Pancreas (tissue), 10 donors: ENCODE measurements around the gene C3orf80. TPM values are rescaled to one million over a fixed set of nuclear protein-coding genes. Genes with fewer than 3 reads are reported as not detected.

Experiments
- ATAC-seq, 4 donors: fragments of 200-7000 bp; cut with Tn5 transposase; one replicate each; pipeline versions ENCODE4 v1.8.0 to v1.9.1; 2020; ENCODE audit warnings: mild to moderate bottlenecking in 4 of 4, moderate library complexity in 4 of 4
- DNase-seq, 6 donors: peaks; one replicate each; pipeline ENCODE4 v3.0.0-alpha.2; 2020
- FAIRE-seq: peaks from 2 replicates; lab custom pipeline; 2012; peaks lifted over from hg19 to GRCh38; lab: Jason Lieb, UNC
- H3K27ac ChIP-seq, 4 donors: fragments of 200-600 bp; sonication (generic); 1 replicate in 3 of 4; 2 replicates in 1 of 4; pipeline versions ENCODE4 v1.5.0 to v1.8.0; 2020
- H3K27me3 ChIP-seq, 4 donors: fragments of 200-600 bp; one replicate each; pipeline ENCODE4 v1.8.0; 2021
- H3K36me3 ChIP-seq, 3 donors: fragments of 200-600 bp; sonication (generic) in 1 of 3; one replicate each; pipeline versions ENCODE4 v1.5.0 to v1.8.0; 2020 to 2021
- H3K4me1 ChIP-seq, 3 donors: fragments of 200-600 bp; one replicate each; pipeline ENCODE4 v1.8.0; 2021
- H3K4me3 ChIP-seq, 4 donors: fragments of 200-600 bp; sonication (generic) in 2 of 4; one replicate each; pipeline versions ENCODE4 v1.5.0 to v1.8.0; 2020 to 2021
- H3K9me3 ChIP-seq, 4 donors: fragments of 200-600 bp; one replicate each; pipeline ENCODE4 v1.8.0; 2021
- WGBS, 2 donors: extraction: QIAGEN DNeasy Blood & Tissue Kit; methylation state at CpG; one replicate each; pipeline ENCODE4 v1.1.7; 2013; 5-methylcytosine and 5-hydroxymethylcytosine counted together
- intact Hi-C, 3 donors: fragments of 100-400 bp; cut with DNase I; formaldehyde crosslinking; loops; one replicate each; pipeline versions ENCODE4 v1.11.1 to v1.14.2; 2022
- polyA plus RNA-seq, 2 donors: library from polyadenylated mRNA; stranded (reverse); fragments of 200-250 nt; gene quantifications; one replicate each; pipeline ENCODE4 v1.2.3, GENCODE V29; 2013
- total RNA-seq, 6 donors: library from RNA; stranded (reverse); fragmentation: NEBNext Ultra II Directional in 4 of 6; extraction: Animal tissue kit (Norgen Biotek cat#: 25700) in 4 of 6; gene quantifications; one replicate each; pipeline versions ENCODE4 v1.2.1 to v1.2.4, GENCODE V29; 2021 to 2023
- TF ChIP-seq, protein P1 (sequence below), 4 donors: fragments of 200-600 bp; sonication (generic) in 3 of 4; IDR thresholded peaks; one replicate each; pipeline versions ENCODE4 v1.5.0 to v1.8.0; 2021; ENCODE audit warnings: antibody characterized with exemption in 4 of 4
- donor health status: healthy with polysubstance abuse.
- donor health status: DM: no; HTN: no; CAD: no; lungs with moderate emphysema.
- donor health status: DM: no; HTN: no; CAD: no.
- donor health status: control.
- donor health status: control.
- donor health status: Bipolar disorder and iron deficiency.
- donor health status: DM: yes; HTN: yes; CAD: no.
- donor health status: DM: no; HTN: no; CAD: no.
- donor health status: DM: no; HTN: no; CAD: no.
- donor health status: DM: yes; HTN: yes; CAD: no.

The C3orf80 gene
- total and polyA plus RNA-seq, 8 donors: 0.09 to 2.0 (median 0.25) TPM

- intact Hi-C loops: no loop called here
- TF ChIP-seq, protein P1, sequence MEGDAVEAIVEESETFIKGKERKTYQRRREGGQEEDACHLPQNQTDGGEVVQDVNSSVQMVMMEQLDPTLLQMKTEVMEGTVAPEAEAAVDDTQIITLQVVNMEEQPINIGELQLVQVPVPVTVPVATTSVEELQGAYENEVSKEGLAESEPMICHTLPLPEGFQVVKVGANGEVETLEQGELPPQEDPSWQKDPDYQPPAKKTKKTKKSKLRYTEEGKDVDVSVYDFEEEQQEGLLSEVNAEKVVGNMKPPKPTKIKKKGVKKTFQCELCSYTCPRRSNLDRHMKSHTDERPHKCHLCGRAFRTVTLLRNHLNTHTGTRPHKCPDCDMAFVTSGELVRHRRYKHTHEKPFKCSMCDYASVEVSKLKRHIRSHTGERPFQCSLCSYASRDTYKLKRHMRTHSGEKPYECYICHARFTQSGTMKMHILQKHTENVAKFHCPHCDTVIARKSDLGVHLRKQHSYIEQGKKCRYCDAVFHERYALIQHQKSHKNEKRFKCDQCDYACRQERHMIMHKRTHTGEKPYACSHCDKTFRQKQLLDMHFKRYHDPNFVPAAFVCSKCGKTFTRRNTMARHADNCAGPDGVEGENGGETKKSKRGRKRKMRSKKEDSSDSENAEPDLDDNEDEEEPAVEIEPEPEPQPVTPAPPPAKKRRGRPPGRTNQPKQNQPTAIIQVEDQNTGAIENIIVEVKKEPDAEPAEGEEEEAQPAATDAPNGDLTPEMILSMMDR (IDR thresholded peaks at IDR 0.05): no peak
- DNase-seq (no peak), ATAC-seq (peak in 1 of 4 donors; percentile 15), FAIRE-seq (peak; percentile 85)
- Histone ChIP-seq H3K27me3 (no peaks in the 10 kb centered on the region), H3K4me3 (no peak overlapping the region), H3K27ac (no peak overlapping the region), H3K9me3 (no peaks in the 10 kb centered on the region), H3K4me1 (peaks cover 0 to 9% (median 0%) of the 10 kb centered on the region in 3 donors), H3K36me3 (no peaks in the 10 kb centered on the region)
- WGBS, 2 donors: 67 to 69% methylated on average over 11 of the region's 11 CpGs
Observed at GRCh38 chr3:160180581-160181216, 44.5 kb upstream of the C3orf80 start.

DNA sequence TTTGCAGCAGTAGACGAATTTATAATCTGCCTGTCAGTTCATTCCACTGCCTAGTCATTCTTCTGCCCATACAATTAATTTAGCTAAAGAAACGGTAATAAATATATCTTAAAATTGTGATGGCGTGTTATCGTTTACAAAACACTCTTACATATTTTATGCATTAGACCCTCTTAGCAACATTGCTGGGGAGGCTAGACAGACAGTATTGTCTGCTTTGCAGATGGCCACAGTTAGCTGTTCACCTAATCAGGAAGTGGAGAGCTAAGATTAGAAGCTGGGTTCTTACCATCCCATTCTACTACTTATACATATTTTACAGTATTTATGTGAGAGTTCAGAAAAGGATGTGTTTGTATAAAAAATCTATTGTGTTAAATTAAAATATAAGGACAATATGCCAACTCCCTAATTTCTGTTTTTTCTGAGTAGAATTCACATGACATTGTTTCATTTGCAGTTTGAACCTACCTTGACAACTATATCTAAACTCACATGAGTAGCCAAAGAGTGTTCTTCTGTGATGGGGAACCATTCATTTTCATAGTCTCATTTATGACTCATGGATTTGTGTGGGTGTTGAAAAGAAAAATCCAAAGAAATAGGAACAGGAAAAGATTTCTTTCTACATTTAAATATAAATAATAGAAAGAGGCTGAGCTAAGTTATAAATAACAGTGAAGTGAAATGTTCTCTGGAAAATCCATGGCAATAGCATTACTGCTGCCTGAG, 41.7 kb upstream of the C3orf80 start:
- intact Hi-C loops: no loop called here
- TF ChIP-seq, protein P1 (IDR thresholded peaks at IDR 0.05): no peak
- ATAC-seq: no peak
- 74 to 83% methylated on average over 4 of the region's 4 CpGs for WGBS, 2 donors
- no peak overlapping the region for H3K27ac ChIP-seq
- no peaks in the 10 kb centered on the region for H3K9me3 ChIP-seq
- no peak overlapping the region for H3K4me3 ChIP-seq
- H3K27me3 ChIP-seq: no peaks in the 10 kb centered on the region
- peaks cover 0 to 9% (median 0%) of the 10 kb centered on the region in 3 donors for H3K4me1 ChIP-seq
- no peaks in the 10 kb centered on the region for H3K36me3 ChIP-seq
- no peak for DNase-seq
- FAIRE-seq: no peak

DNA sequence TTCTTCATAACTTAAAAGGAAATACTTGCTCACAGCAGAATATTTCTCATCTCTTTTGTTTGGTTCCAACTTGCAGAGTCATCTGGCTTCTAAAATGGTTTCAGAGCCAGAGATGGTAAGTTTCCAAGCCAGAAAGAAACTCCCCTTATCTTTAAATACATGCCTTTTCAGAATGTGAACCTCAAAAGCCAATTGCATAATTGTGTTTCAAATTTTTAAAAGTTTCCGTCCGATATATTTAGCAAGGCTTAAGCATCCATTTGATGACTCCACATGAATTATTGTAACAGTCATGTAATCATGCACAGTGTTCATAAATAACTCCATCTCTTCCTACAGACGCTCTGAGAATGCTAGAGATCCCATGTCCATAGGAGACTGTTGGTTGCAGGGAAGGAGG, 40.6 kb upstream of the C3orf80 start:
- TF ChIP-seq, protein P1 (IDR thresholded peaks at IDR 0.05): no peak
- Histone ChIP-seq H3K4me1 (peaks cover 0 to 9% (median 0%) of the 10 kb centered on the region in 3 donors), H3K27ac (no peak overlapping the region), H3K9me3 (no peaks in the 10 kb centered on the region), H3K36me3 (no peaks in the 10 kb centered on the region), H3K27me3 (no peaks in the 10 kb centered on the region), H3K4me3 (no peak overlapping the region)
- intact Hi-C loops: no loop called here
- DNase-seq (no peak), FAIRE-seq (no peak), ATAC-seq (peak in 2 of 4 donors; percentile 6 to 17)
- WGBS, 2 donors: 81 to 85% methylated on average over 3 of the region's 3 CpGs

DNA sequence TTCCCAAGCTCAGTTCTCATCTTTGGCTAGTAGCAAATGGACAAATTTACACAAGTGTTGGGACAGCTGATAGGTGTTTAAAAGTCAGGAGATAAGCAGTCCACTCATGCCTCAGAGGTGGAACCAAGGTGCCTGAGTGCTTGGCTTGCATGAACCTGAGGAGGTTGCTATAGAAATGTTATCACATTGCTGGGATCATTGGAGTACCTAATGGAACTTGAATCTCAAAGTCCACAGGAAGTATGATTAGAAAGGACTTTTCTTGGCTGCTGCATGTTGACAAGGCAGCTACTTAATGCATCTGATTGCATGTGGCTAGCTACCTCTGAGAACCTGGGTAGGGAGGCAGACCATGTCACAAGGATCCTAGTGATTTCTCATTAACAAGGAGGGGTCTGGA, 39.5 kb upstream of the C3orf80 start:
- TF ChIP-seq, protein P1 (IDR thresholded peaks at IDR 0.05): no peak
- FAIRE-seq: no peak
- H3K36me3 ChIP-seq: no peaks in the 10 kb centered on the region
- no peak overlapping the region for H3K27ac ChIP-seq
- H3K9me3 ChIP-seq: no peaks in the 10 kb centered on the region
- H3K4me1 ChIP-seq: peaks cover 0 to 9% (median 0%) of the 10 kb centered on the region in 3 donors
- ATAC-seq: peak; percentile 89 to 98 (median 94)
- no peak overlapping the region for H3K4me3 ChIP-seq
- intact Hi-C loops: no loop called here
- H3K27me3 ChIP-seq: no peaks in the 10 kb centered on the region
- DNase-seq: peak in 3 of 6 donors; percentile 13 to 55 (median 22)

DNA sequence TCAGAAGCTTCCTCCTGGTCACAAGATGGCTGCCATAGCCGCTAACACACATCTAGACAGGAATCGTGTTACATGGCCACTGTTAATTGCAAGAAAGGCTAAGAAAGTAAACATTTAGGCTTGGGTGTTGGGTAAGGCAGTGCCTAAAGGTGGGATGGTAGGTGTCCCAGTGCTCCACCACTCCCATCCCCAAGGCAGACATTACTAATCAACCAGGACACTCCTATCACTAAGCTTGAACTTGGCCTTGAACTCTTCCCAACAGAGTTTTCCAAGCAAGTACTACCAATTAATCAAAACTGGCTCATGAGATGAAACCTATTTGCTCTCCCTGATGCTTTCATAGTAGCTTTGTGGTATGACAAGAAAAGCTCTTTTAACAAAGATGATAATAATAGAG, 37.9 kb upstream of the C3orf80 start:
- FAIRE-seq (no peak), DNase-seq (no peak), ATAC-seq (no peak)
- Histone ChIP-seq H3K36me3 (no peaks in the 10 kb centered on the region), H3K27me3 (no peaks in the 10 kb centered on the region), H3K9me3 (no peaks in the 10 kb centered on the region), H3K4me1 (peaks cover 0 to 9% (median 0%) of the 10 kb centered on the region in 3 donors), H3K4me3 (no peak overlapping the region), H3K27ac (no peak overlapping the region)
- WGBS, 2 donors: 95 to 98% methylated on average over 2 of the region's 2 CpGs
- TF ChIP-seq, protein P1 (IDR thresholded peaks at IDR 0.05): no peak
- intact Hi-C loops: no loop called here
